GM18508 (cell line): ENCODE results near the gene BEST2.
"Not testable (repeated sequence)": the region's sequence is repeated elsewhere in the genome, so short reads cannot be mapped to it uniquely, and the experiment has no call there.

Experiments used
- ATAC-seq: cut with Tn5 transposase; IDR thresholded peaks from one replicate; pipeline ENCODE4 v1.9.1; 2021; ENCODE audit warnings: moderate number of reproducible peaks; ENCODE audit not compliant: insufficient read depth, unreplicated experiment

Gene BEST2

GRCh38 chr19:12796146-12797071, 44.8 kb downstream of the BEST2 start:
- no peak for ATAC-seq

- no peak for ATAC-seq
Observed at GRCh38 chr19:12797141-12797587, 45.6 kb downstream of the BEST2 start.

GRCh38 chr19:12797607-12798006, 46.0 kb downstream of the BEST2 start:
- ATAC-seq = not testable (repeated sequence)

GRCh38 chr19:12799742-12800465, 48.3 kb downstream of the BEST2 start:
- ATAC-seq = no peak

GRCh38 chr19:12800466-12800770, 48.8 kb downstream of the BEST2 start:
- ATAC-seq = no peak

- ATAC-seq = no peak
Observed at GRCh38 chr19:12800923-12801465, 49.4 kb downstream of the BEST2 start.

- ATAC-seq = no peak
Observed at GRCh38 chr19:12801466-12802266, 50.1 kb downstream of the BEST2 start, which contains the start of the genes PRDX2 and THSD8. Gene PRDX2, minus strand, starts transcription at chr19:12801800. Its CDS starts 539 bp downstream, at chr19:12801261. Gene THSD8, plus strand, starts transcription at chr19:12802069. Its CDS starts 3 bp downstream, at chr19:12802072.

- ATAC-seq = no peak
Observed at GRCh38 chr19:12802267-12803106, 50.9 kb downstream of the BEST2 start.

GRCh38 chr19:12804051-12804450, 52.5 kb downstream of the BEST2 start:
- ATAC-seq = no peak

GRCh38 chr19:12806242-12807081, 54.9 kb downstream of the BEST2 start, which contains the start of gene RNASEH2A:
Gene RNASEH2A, plus strand, starts transcription at chr19:12806584. Its CDS starts 90 bp downstream, at chr19:12806674.
- no peak for ATAC-seq
